Neural cell (in vitro differentiated cells): Measurements from ENCODE around the gene PHLDA1. TPM values are rescaled to one million over a fixed set of nuclear protein-coding genes. Genes with fewer than 3 reads are reported as not detected.

Source experiments
- H2AFZ ChIP-seq: fragments of 200-600, 300-800 bp; sonication (generic), shearing (Covaris generic); 2 replicates; pipeline ENCODE4 v1.6.0; 2014; ENCODE audit warnings: low read depth, mild to moderate bottlenecking, antibody characterized with exemption, low read length, moderate library complexity
- H3F3A ChIP-seq: fragments of 200-600 bp; shearing (Covaris generic); 2 replicates; pipeline ENCODE4 v1.6.1; 2016; ENCODE audit warnings: mild to moderate bottlenecking, moderate library complexity, mixed read lengths, antibody characterized with exemption, low read length; ENCODE audit not compliant: insufficient read depth, poor library complexity, severe bottlenecking
- H3K27ac ChIP-seq: fragments of 200-600, 300-800 bp; sonication (generic), shearing (Covaris generic); 2 replicates; pipeline ENCODE4 v1.5.1; 2014; ENCODE audit warnings: mild to moderate bottlenecking, low read length, moderate library complexity
- H3K27me3 ChIP-seq: fragments of 300-800, 200-600 bp; sonication (generic), shearing (Covaris generic); 2 replicates; pipeline ENCODE4 v1.6.0; 2014; ENCODE audit warnings: mild to moderate bottlenecking, low read depth, low read length, moderate library complexity; ENCODE audit not compliant: insufficient read depth
- H3K36me3 ChIP-seq: fragments of 300-800, 200-600 bp; sonication (generic), shearing (Covaris generic); 2 replicates; pipeline ENCODE4 v1.5.1; 2014; ENCODE audit warnings: mild to moderate bottlenecking, antibody characterized with exemption, low read length, moderate library complexity; ENCODE audit not compliant: insufficient read depth
- H3K4me2 ChIP-seq: fragments of 300-800, 200-600 bp; sonication (generic), shearing (Covaris generic); 2 replicates; pipeline ENCODE4 v1.6.0; 2014; ENCODE audit warnings: mild to moderate bottlenecking, low read length
- H3K4me3 ChIP-seq: fragments of 300-800, 200-600 bp; sonication (generic), shearing (Covaris generic); 2 replicates; pipeline ENCODE4 v1.5.1; 2014; ENCODE audit warnings: mild to moderate bottlenecking, low read length, moderate library complexity
- H3K79me2 ChIP-seq: fragments of 200-600 bp; shearing (Covaris generic); replicated peaks from 2 replicates; pipeline ENCODE4 v1.6.0; 2014; ENCODE audit warnings: mild to moderate bottlenecking, low read length, moderate library complexity; ENCODE audit not compliant: insufficient read depth
- H3K9ac ChIP-seq: fragments of 300-800, 200-600 bp; sonication (generic), shearing (Covaris generic); 2 replicates; pipeline ENCODE4 v1.6.1; 2016; ENCODE audit warnings: mild to moderate bottlenecking, low read length, mixed read lengths
- H3K9me2 ChIP-seq: fragments of 200-600 bp; shearing (Covaris generic); 2 replicates; pipeline ENCODE4 v1.6.1; 2016; ENCODE audit warnings: mild to moderate bottlenecking, low read length, mixed read lengths; ENCODE audit not compliant: insufficient read depth
- H3K9me3 ChIP-seq: fragments of 200-600, 300-800 bp; sonication (generic), shearing (Covaris generic); 2 replicates; pipeline ENCODE4 v1.6.1; 2016; ENCODE audit warnings: mild to moderate bottlenecking, mixed run types, low read length, moderate library complexity, mixed read lengths
- H4K20me1 ChIP-seq: fragments of 200-600 bp; shearing (Covaris generic); 2 replicates; pipeline ENCODE4 v1.6.1; 2016; ENCODE audit warnings: mild to moderate bottlenecking, mixed run types; ENCODE audit not compliant: insufficient read depth
- EP300 ChIP-seq: fragments of 450-650 bp; conservative IDR thresholded peaks from 2 replicates; pipeline ENCODE4 v1.6.1; 2014; ENCODE audit warnings: antibody characterized with exemption, mild to moderate bottlenecking, moderate library complexity; ENCODE audit not compliant: poor library complexity, severe bottlenecking
- EZH2 ChIP-seq: fragments of 200-600, 300-800 bp; shearing (Covaris generic), sonication (generic); IDR thresholded peaks from 2 replicates; pipeline ENCODE4 v1.6.1; 2014; ENCODE audit warnings: antibody characterized with exemption, low read length, borderline replicate concordance, mild to moderate bottlenecking; ENCODE audit not compliant: insufficient read depth, poor library complexity, severe bottlenecking
- MXI1 ChIP-seq: fragments of 450-650 bp; conservative IDR thresholded peaks from 2 replicates; pipeline ENCODE4 v1.6.1; 2014; ENCODE audit warnings: antibody characterized with exemption, mild to moderate bottlenecking; ENCODE audit not compliant: poor library complexity, severe bottlenecking
- POLR2AphosphoS5 ChIP-seq: IDR thresholded peaks from 2 replicates; pipeline ENCODE4 v1.6.1; 2012
- RAD21 ChIP-seq: fragments of 450-650 bp; conservative IDR thresholded peaks from 2 replicates; pipeline ENCODE4 v1.6.1; 2014; ENCODE audit warnings: antibody characterized with exemption, mild to moderate bottlenecking, moderate library complexity
- SMC3 ChIP-seq: fragments of 450-650 bp; conservative IDR thresholded peaks from 2 replicates; pipeline ENCODE4 v1.6.1; 2014; ENCODE audit warnings: antibody characterized with exemption, mild to moderate bottlenecking, moderate library complexity; ENCODE audit not compliant: poor library complexity
- TAF1 ChIP-seq: IDR thresholded peaks from 2 replicates; pipeline ENCODE4 v1.6.1; 2012; ENCODE audit warnings: low read depth
- polyA plus RNA-seq: library from polyadenylated mRNA; depleted of rRNA; stranded (reverse); fragments of >200 nt; gene quantifications from 2 replicates; pipeline ENCODE4 v1.2.3, GENCODE V29; 2014
- TF ChIP-seq, protein P1 (sequence below): IDR thresholded peaks from 2 replicates; pipeline ENCODE4 v1.6.1; 2012; ENCODE audit warnings: borderline replicate concordance
- TF ChIP-seq, protein P2 (sequence below): fragments of 450-650 bp; IDR thresholded peaks from 2 replicates; pipeline ENCODE4 v1.5.1; 2014; ENCODE audit warnings: antibody characterized with exemption, mild to moderate bottlenecking, moderate library complexity; ENCODE audit not compliant: poor library complexity, severe bottlenecking

The PHLDA1 gene
- polyA plus RNA-seq, 1 donor from 2014 or later, result 8.5 TPM

DNA sequence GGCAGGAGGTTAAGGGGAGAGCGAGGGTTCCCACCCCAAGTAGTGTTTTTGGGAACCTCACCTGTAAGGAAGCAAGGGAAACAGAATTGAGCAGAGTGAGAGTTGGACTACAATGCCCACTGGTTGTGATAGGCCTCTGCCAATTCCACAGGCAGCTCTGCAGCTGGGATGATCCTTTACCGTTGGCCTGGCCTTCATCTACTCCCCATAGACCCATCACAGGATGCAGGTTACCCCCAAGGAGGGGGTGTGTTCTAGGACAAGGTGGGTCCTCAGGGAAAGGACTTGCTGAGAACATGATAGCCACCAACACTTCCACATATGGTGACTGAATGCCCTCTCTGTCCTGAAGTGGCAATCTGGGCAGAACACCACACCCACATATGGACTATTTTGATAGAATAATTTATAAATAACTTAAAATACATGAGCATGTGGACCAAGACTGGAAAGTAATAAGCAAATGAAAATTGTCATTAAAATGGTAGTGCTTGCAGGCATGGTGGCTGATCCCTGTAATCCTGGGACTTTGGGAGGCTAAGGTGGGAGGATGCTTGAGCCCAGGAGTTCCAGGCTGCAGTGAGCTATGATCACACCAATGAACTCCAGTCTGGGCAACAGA, 8.4 kb downstream of the PHLDA1 start:
- H2AFZ ChIP-seq, result no peak overlapping the region
- H3K79me2 ChIP-seq, result peaks cover under 1% of the 10 kb centered on the region
- H4K20me1 ChIP-seq, result no peaks in the 10 kb centered on the region
- H3K4me2 ChIP-seq, result no peak overlapping the region
- H3K36me3 ChIP-seq, result no peaks in the 10 kb centered on the region
- H3K27me3 ChIP-seq, result peaks cover under 1% of the 10 kb centered on the region
- H3K9me3 ChIP-seq, result no peaks in the 10 kb centered on the region
- H3K9ac ChIP-seq, result no peak overlapping the region
- H3F3A ChIP-seq, result no peaks in the 10 kb centered on the region
- H3K27ac ChIP-seq, result no peak overlapping the region
- H3K4me3 ChIP-seq, result no peak overlapping the region
- H3K9me2 ChIP-seq, result no peaks in the 10 kb centered on the region
- TF ChIP-seq RAD21 (no peak), MXI1 (no peak), POLR2AphosphoS5 (no peak), TAF1 (no peak), SMC3 (no peak), EZH2 (no peak), EP300 (no peak)
- TF ChIP-seq, protein P1, sequence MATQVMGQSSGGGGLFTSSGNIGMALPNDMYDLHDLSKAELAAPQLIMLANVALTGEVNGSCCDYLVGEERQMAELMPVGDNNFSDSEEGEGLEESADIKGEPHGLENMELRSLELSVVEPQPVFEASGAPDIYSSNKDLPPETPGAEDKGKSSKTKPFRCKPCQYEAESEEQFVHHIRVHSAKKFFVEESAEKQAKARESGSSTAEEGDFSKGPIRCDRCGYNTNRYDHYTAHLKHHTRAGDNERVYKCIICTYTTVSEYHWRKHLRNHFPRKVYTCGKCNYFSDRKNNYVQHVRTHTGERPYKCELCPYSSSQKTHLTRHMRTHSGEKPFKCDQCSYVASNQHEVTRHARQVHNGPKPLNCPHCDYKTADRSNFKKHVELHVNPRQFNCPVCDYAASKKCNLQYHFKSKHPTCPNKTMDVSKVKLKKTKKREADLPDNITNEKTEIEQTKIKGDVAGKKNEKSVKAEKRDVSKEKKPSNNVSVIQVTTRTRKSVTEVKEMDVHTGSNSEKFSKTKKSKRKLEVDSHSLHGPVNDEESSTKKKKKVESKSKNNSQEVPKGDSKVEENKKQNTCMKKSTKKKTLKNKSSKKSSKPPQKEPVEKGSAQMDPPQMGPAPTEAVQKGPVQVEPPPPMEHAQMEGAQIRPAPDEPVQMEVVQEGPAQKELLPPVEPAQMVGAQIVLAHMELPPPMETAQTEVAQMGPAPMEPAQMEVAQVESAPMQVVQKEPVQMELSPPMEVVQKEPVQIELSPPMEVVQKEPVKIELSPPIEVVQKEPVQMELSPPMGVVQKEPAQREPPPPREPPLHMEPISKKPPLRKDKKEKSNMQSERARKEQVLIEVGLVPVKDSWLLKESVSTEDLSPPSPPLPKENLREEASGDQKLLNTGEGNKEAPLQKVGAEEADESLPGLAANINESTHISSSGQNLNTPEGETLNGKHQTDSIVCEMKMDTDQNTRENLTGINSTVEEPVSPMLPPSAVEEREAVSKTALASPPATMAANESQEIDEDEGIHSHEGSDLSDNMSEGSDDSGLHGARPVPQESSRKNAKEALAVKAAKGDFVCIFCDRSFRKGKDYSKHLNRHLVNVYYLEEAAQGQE, result no peak
- TF ChIP-seq, protein P2, sequence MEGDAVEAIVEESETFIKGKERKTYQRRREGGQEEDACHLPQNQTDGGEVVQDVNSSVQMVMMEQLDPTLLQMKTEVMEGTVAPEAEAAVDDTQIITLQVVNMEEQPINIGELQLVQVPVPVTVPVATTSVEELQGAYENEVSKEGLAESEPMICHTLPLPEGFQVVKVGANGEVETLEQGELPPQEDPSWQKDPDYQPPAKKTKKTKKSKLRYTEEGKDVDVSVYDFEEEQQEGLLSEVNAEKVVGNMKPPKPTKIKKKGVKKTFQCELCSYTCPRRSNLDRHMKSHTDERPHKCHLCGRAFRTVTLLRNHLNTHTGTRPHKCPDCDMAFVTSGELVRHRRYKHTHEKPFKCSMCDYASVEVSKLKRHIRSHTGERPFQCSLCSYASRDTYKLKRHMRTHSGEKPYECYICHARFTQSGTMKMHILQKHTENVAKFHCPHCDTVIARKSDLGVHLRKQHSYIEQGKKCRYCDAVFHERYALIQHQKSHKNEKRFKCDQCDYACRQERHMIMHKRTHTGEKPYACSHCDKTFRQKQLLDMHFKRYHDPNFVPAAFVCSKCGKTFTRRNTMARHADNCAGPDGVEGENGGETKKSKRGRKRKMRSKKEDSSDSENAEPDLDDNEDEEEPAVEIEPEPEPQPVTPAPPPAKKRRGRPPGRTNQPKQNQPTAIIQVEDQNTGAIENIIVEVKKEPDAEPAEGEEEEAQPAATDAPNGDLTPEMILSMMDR, result no peak

DNA sequence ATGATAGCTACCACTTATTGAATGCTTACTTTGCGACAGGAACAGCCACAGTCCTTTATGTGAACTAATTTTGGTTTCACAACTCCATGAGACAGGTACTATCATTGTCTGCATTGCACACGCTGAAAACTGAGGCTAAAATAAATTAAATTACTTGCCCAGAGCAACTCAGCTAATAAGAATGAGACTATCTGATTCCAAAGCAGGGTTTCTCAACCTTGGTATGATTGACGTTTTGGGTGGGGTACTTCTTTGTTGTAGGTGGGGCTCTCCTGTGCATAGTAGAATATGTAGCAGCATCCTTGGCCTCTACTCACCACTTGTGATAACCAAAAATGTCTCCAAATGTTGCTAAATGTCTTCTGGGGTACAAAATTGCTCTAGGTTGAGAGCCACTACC, 9.1 kb downstream of the PHLDA1 start:
- H3K27me3 ChIP-seq, result no peaks in the 10 kb centered on the region
- no peak overlapping the region for H3K9ac ChIP-seq
- H3K4me3 ChIP-seq, result no peak overlapping the region
- no peaks in the 10 kb centered on the region for H3K36me3 ChIP-seq
- H3K9me2 ChIP-seq, result no peaks in the 10 kb centered on the region
- H3K27ac ChIP-seq, result no peak overlapping the region
- H3K9me3 ChIP-seq, result no peaks in the 10 kb centered on the region
- H2AFZ ChIP-seq, result no peak overlapping the region
- H3K4me2 ChIP-seq, result no peak overlapping the region
- H3F3A ChIP-seq, result no peaks in the 10 kb centered on the region
- no peaks in the 10 kb centered on the region for H4K20me1 ChIP-seq
- H3K79me2 ChIP-seq, result no peaks in the 10 kb centered on the region
- TF ChIP-seq POLR2AphosphoS5 (no peak), EP300 (no peak), RAD21 (no peak), TAF1 (no peak), MXI1 (no peak), SMC3 (no peak), EZH2 (no peak)
- TF ChIP-seq, protein P2, result no peak
- TF ChIP-seq, protein P1, result no peak
